WI38 (cell line): ENCODE results near the gene SRPK1.

ENCODE experiments used
- H3K4me3 ChIP-seq: 2 replicates; pipeline ENCODE4 v1.5.1; 2011; ENCODE audit warnings: low read depth, mild to moderate bottlenecking, control low read depth, low read length
- TF ChIP-seq, protein P1 (sequence below): IDR thresholded peaks from 2 replicates; pipeline ENCODE4 v1.5.1; 2012; ENCODE audit warnings: low read depth, mild to moderate bottlenecking, control low read depth, low read length

The SRPK1 gene

GRCh38 chr6:35897036-35897435, 23.9 kb downstream of the SRPK1 start:
- no peak overlapping the region for H3K4me3 ChIP-seq
- TF ChIP-seq, protein P1, sequence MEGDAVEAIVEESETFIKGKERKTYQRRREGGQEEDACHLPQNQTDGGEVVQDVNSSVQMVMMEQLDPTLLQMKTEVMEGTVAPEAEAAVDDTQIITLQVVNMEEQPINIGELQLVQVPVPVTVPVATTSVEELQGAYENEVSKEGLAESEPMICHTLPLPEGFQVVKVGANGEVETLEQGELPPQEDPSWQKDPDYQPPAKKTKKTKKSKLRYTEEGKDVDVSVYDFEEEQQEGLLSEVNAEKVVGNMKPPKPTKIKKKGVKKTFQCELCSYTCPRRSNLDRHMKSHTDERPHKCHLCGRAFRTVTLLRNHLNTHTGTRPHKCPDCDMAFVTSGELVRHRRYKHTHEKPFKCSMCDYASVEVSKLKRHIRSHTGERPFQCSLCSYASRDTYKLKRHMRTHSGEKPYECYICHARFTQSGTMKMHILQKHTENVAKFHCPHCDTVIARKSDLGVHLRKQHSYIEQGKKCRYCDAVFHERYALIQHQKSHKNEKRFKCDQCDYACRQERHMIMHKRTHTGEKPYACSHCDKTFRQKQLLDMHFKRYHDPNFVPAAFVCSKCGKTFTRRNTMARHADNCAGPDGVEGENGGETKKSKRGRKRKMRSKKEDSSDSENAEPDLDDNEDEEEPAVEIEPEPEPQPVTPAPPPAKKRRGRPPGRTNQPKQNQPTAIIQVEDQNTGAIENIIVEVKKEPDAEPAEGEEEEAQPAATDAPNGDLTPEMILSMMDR = no peak

DNA sequence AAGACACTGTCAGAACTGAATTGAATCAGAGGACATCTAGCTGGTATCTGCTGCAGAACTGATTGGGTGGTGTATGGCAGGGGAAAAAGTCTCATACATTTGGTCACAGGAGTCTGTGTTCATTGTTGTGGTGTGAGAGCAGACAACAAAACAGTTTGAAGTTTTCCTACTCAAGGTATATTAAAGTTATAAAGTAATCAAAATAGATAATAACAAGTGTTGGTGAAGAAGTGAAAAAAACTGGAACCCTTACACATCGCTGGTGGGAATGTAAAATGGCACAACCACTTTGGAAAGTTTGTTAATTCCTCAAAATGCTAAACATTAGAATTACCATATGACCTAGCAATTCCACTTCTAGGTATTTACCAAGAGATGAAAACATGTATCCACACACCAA, 24.7 kb downstream of the SRPK1 start:
- H3K4me3 ChIP-seq = no peak overlapping the region
- TF ChIP-seq, protein P1 = no peak

GRCh38 chr6:35895560-35895959, 25.3 kb downstream of the SRPK1 start:
- no peak overlapping the region for H3K4me3 ChIP-seq
- TF ChIP-seq, protein P1 = no peak

- H3K4me3 ChIP-seq = no peak overlapping the region
- TF ChIP-seq, protein P1 = no peak
Observed at GRCh38 chr6:35894776-35895175, 26.1 kb downstream of the SRPK1 start.

GRCh38 chr6:35893246-35893645, 27.7 kb downstream of the SRPK1 start:
- TF ChIP-seq, protein P1 = no peak
- no peak overlapping the region for H3K4me3 ChIP-seq

- H3K4me3 ChIP-seq = no peak overlapping the region
- TF ChIP-seq, protein P1 = no peak
Observed at GRCh38 chr6:35892482-35892881, 28.4 kb downstream of the SRPK1 start.

- no peak overlapping the region for H3K4me3 ChIP-seq
- TF ChIP-seq, protein P1 = no peak
Observed at GRCh38 chr6:35879151-35879550, 41.7 kb downstream of the SRPK1 start.
